GM13977 (cell line): Measurements from ENCODE around the gene PCDH8.

ENCODE experiments used
- DNase-seq: peaks from one replicate; pipeline ENCODE4 v3.0.0; 2012; ENCODE audit warnings: low spot score
- CTCF ChIP-seq: IDR thresholded peaks from 2 replicates; pipeline ENCODE4 v1.5.1; 2012; ENCODE audit warnings: mild to moderate bottlenecking, control low read depth; ENCODE audit not compliant: insufficient read depth; ENCODE audit errors: extremely low read depth, missing control alignments
- in situ Hi-C: fragments of 300-500 bp; cut with MboI; formaldehyde crosslinking; loops from one replicate; pipeline ENCODE4 v1.12.0; 2022; ENCODE audit warnings: low sequenced_read_pairs, low pct_unique_long_range_greater_than_20kb, mixed read lengths, inconsistent platforms; ENCODE audit not compliant: unreplicated experiment

PCDH8 gene

GRCh38 chr13:52869621-52870020 is 21.2 kb upstream of the PCDH8 start:
- no peak for TF ChIP-seq CTCF
- in situ Hi-C loops, result no loop called here
- no peak for DNase-seq

DNA sequence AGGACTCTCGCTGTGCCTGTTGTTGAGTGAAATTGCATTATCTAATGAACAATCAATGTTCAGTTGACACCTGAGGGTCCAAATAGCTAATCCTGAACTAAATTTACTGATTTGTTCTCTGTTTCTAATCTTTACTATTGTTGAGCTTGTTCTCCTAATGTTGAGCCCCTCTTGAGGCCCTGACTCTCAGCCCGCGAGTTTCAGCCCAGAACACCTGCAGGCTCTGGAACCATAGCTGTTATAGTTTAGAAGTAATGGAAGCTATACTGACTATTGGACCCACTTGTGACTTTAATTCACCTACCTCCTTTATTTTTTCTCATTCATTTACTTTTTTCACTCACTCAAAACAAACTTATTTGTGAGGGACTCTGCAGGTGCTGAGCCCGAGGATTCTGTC is 20.6 kb upstream of the PCDH8 start:
- no peak for TF ChIP-seq CTCF
- in situ Hi-C loops, result no loop called here

GRCh38 chr13:52868190-52868589 is 19.8 kb upstream of the PCDH8 start:
- in situ Hi-C loops, result no loop called here
- TF ChIP-seq CTCF, result no peak

More for the DNA sequence above, 20.6 kb upstream of the PCDH8 start:
- DNase-seq, result no peak

DNA sequence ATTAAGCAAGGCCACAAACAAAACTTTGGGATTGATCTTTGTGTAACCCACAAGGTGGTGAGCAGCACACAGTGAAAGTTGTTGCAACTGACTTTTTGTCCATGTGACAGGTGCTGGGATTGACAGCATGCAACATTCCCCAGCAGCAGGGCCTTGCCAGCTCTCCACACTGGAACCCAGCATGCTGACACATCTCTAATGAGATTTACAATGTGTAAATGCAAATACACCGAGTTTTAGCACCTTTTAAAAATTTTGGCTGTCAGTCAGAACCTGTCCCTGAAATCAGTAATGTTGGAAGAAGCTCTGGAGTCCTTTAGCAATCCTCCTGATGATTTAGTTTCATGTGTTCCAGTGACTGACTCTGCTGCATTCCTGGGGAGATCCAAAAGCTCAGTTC is 16.5 kb upstream of the PCDH8 start:
- no peak for DNase-seq
- in situ Hi-C loops, result no loop called here
- no peak for TF ChIP-seq CTCF

More at GRCh38 chr13:52868190-52868589, 19.8 kb upstream of the PCDH8 start:
- no peak for DNase-seq

- TF ChIP-seq CTCF, result peak; percentile 64
- in situ Hi-C loops, result no loop called here
- DNase-seq, result no peak
These were observed 14.1 kb upstream of the PCDH8 start for GRCh38 chr13:52862358-52863206.

- in situ Hi-C loops, result no loop called here
- DNase-seq, result no peak
- no peak for TF ChIP-seq CTCF
These were observed 4.0 kb upstream of the PCDH8 start for GRCh38 chr13:52852444-52852843.
